ENCODE results near the gene RAF1.

GRCh38 chr3:12608376-12608775, 55.5 kb downstream of the RAF1 start:
- TF ChIP-seq CTCF (conservative IDR thresholded peaks at IDR 0.05 in 1 of 2, IDR thresholded peaks at IDR 0.05 in 1 of 2; ENCODE audit: extremely low read depth in 1 of 2, insufficient read depth in 1 of 2, low read depth in 1 of 2, low read length in 2 of 2) (no peak), EZH2 (IDR thresholded peaks at IDR 0.05; ENCODE audit: borderline replicate concordance, low read length) (no peak)
